ENCODE data around the gene CLEC3A.
"Not testable (repeated sequence)": the region's sequence is repeated elsewhere in the genome, so short reads cannot be mapped to it uniquely, and the experiment has no call there.

- not testable (repeated sequence) for TF ChIP-seq POLR2A (IDR thresholded peaks at IDR 0.05); POLR2AphosphoS5 (IDR thresholded peaks at IDR 0.05); CTCF (IDR thresholded peaks at IDR 0.05); EP300 (IDR thresholded peaks at IDR 0.05; ENCODE audit: low read depth)
Measured at GRCh38 chr16:77992381-77992780, 30.0 kb upstream of the CLEC3A start.

Data from transverse colon (tissue), 4 donors.